GM12873 (cell line): ENCODE data around the gene KCNIP2.

Experiments
- CTCF ChIP-seq: IDR thresholded peaks from 2 replicates; pipeline ENCODE4 v1.5.1; 2012; ENCODE audit warnings: low read depth, mild to moderate bottlenecking, moderate library complexity, low read length, control low read depth; ENCODE audit not compliant: insufficient read depth; ENCODE audit errors: missing control alignments

Gene KCNIP2

GRCh38 chr10:101859530-101859929, 15.9 kb upstream of the KCNIP2 start:
- no peak for TF ChIP-seq CTCF

GRCh38 chr10:101858723-101859500, 15.3 kb upstream of the KCNIP2 start:
- TF ChIP-seq CTCF: no peak

- TF ChIP-seq CTCF: no peak
Observed at GRCh38 chr10:101857802-101858476, 14.3 kb upstream of the KCNIP2 start.

GRCh38 chr10:101856626-101857025, 13.0 kb upstream of the KCNIP2 start:
- TF ChIP-seq CTCF: no peak

GRCh38 chr10:101851411-101852116, 8.0 kb upstream of the KCNIP2 start:
- TF ChIP-seq CTCF: no peak

- no peak for TF ChIP-seq CTCF
Observed at GRCh38 chr10:101850749-101851148, 7.1 kb upstream of the KCNIP2 start.

- no peak for TF ChIP-seq CTCF
Observed at GRCh38 chr10:101848894-101849351, 5.3 kb upstream of the KCNIP2 start.
